GM12891 (cell line): ENCODE results near the gene NIPSNAP2.

ENCODE experiments used
- POLR2A ChIP-seq: IDR thresholded peaks from 2 replicates; pipeline ENCODE4 v1.6.1; 2011; ENCODE audit warnings: low read depth, low read length, control low read depth
- POLR2AphosphoS5 ChIP-seq: IDR thresholded peaks from 2 replicates; pipeline ENCODE4 v1.6.1; 2011; ENCODE audit warnings: low read depth, low read length, control low read depth
- POU2F2 ChIP-seq: IDR thresholded peaks from 2 replicates; pipeline ENCODE4 v1.6.1; 2011; ENCODE audit warnings: low read depth, mild to moderate bottlenecking, control low read depth, low read length, moderate library complexity
- SPI1 ChIP-seq: IDR thresholded peaks from 2 replicates; pipeline ENCODE4 v1.6.1; 2011; ENCODE audit warnings: low read depth, low read length, control low read depth

GRCh38 chr7:55969391-55969790 lies 5.0 kb downstream of the NIPSNAP2 start:
- no peak for TF ChIP-seq SPI1
- no peak for TF ChIP-seq POLR2AphosphoS5
- no peak for TF ChIP-seq POLR2A
- no peak for TF ChIP-seq POU2F2
